Spinal cord (tissue), 10 donors: ENCODE results near the gene CENPS. TPM values are rescaled to one million over a fixed set of nuclear protein-coding genes. Genes with fewer than 3 reads are reported as not detected.
"Not testable (repeated sequence)": the region's sequence is repeated elsewhere in the genome, so short reads cannot be mapped to it uniquely, and the experiment has no call there.

ENCODE experiments used
- DNase-seq, 6 donors: peaks; one replicate each; pipeline versions ENCODE4 v3.0.0 to v3.0.0-alpha.2; 2013 to 2015; ENCODE audit warnings: low spot score in 6 of 6, low read depth in 4 of 6
- H3K27ac ChIP-seq: one replicate; pipeline ENCODE4 v1.5.1; 2013; ENCODE audit warnings: low read depth, low read length, control low read depth
- H3K27me3 ChIP-seq: one replicate; pipeline ENCODE4 v1.6.1; 2013; ENCODE audit warnings: low read length; ENCODE audit not compliant: control insufficient read depth, insufficient read depth
- H3K36me3 ChIP-seq: one replicate; pipeline ENCODE4 v1.6.1; 2013; ENCODE audit warnings: low read length; ENCODE audit not compliant: control insufficient read depth, insufficient read depth
- H3K4me1 ChIP-seq: one replicate; pipeline ENCODE4 v1.6.1; 2013; ENCODE audit warnings: low read length; ENCODE audit not compliant: control insufficient read depth, insufficient read depth
- H3K4me3 ChIP-seq: one replicate; pipeline ENCODE4 v1.5.1; 2013; ENCODE audit warnings: low read depth, low read length, control low read depth
- H3K9me3 ChIP-seq: one replicate; pipeline ENCODE4 v1.6.1; 2013; ENCODE audit warnings: low read length; ENCODE audit not compliant: control insufficient read depth, insufficient read depth
- WGBS: methylation state at CpG from one replicate; pipeline ENCODE4 v1.1.5; 2013; ENCODE audit warnings: missing lambda C conversion rate; ENCODE audit not compliant: insufficient coverage; 5-methylcytosine and 5-hydroxymethylcytosine counted together
- polyA plus RNA-seq, 2 donors: library from polyadenylated mRNA; unstranded; fragments of 120-200 nt; gene quantifications; one replicate each; pipeline ENCODE4 v1.2.1, GENCODE V29; 2013; ENCODE audit not compliant: insufficient read length in 2 of 2
- total RNA-seq, 2 donors: library from RNA; depleted of rRNA in 1 of 2; stranded (reverse); fragments of 120-200 nt in 1 of 2; fragments of >200 nt in 1 of 2; gene quantifications; one replicate each; pipeline versions ENCODE4 v1.2.3 to v1.2.4, GENCODE V29; 2013 to 2014
- donor health status: healthy.

The CENPS gene
- total and polyA plus RNA-seq, 4 donors = 7.6 to 20.6 (median 16.1) TPM

- 79% methylated on average over 9 of the region's 9 CpGs for WGBS
- no peak for DNase-seq
- no peak overlapping the region for H3K4me3 ChIP-seq
- H3K27ac ChIP-seq = no peak overlapping the region
- no peaks in the 10 kb centered on the region for H3K4me1 ChIP-seq
- peaks cover 31% of the 10 kb centered on the region for H3K36me3 ChIP-seq
- H3K27me3 ChIP-seq = no peaks in the 10 kb centered on the region
- no peaks in the 10 kb centered on the region for H3K9me3 ChIP-seq
Observed at GRCh38 chr1:10457875-10458274, 27.6 kb downstream of the CENPS start.

DNA sequence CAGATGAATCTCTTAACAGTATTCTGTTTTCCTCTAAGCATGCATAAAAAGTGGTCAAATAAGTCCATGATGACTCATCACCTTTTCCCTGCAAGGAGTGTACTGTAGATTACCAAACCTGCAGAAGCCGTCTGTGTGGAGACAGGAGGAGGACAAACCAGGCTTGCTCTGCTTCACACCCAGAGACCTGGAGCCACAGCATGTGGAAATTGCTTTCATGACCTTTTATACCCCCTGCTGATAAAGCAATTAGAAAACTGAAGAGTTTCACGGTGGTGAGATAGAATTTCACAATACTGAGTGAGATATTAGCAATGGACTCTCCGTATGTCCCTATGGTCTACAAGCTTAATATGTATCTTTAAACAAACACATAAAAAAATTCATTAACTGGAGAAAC, 29.0 kb downstream of the CENPS start:
- no peaks in the 10 kb centered on the region for H3K9me3 ChIP-seq
- no peak overlapping the region for H3K27ac ChIP-seq
- 63% methylated on average over 1 of the region's 3 CpGs for WGBS
- H3K27me3 ChIP-seq = no peaks in the 10 kb centered on the region
- H3K36me3 ChIP-seq = peaks cover 44% of the 10 kb centered on the region
- no peak overlapping the region for H3K4me3 ChIP-seq
- no peaks in the 10 kb centered on the region for H3K4me1 ChIP-seq
- DNase-seq = peak in 1 of 6 donors; percentile 59

- H3K4me3 ChIP-seq = no peak overlapping the region
- no peaks in the 10 kb centered on the region for H3K9me3 ChIP-seq
- DNase-seq = no peak
- peaks cover 10% of the 10 kb centered on the region for H3K4me1 ChIP-seq
- peaks cover 63% of the 10 kb centered on the region for H3K36me3 ChIP-seq
- no peak overlapping the region for H3K27ac ChIP-seq
- H3K27me3 ChIP-seq = no peaks in the 10 kb centered on the region
- WGBS = 93% methylated on average over 2 of the region's 2 CpGs
Observed at GRCh38 chr1:10467078-10467477, 36.8 kb downstream of the CENPS start.

- Histone ChIP-seq H3K9me3 (no peaks in the 10 kb centered on the region), H3K4me3 (no peak overlapping the region), H3K4me1 (peaks cover 16% of the 10 kb centered on the region), H3K27ac (no peak overlapping the region), H3K27me3 (no peaks in the 10 kb centered on the region), H3K36me3 (peaks cover 36% of the 10 kb centered on the region)
- DNase-seq = no peak
- no CpG with 5 or more reads among the region's 4 CpGs for WGBS
Observed at GRCh38 chr1:10470043-10470442, 39.8 kb downstream of the CENPS start.

DNA sequence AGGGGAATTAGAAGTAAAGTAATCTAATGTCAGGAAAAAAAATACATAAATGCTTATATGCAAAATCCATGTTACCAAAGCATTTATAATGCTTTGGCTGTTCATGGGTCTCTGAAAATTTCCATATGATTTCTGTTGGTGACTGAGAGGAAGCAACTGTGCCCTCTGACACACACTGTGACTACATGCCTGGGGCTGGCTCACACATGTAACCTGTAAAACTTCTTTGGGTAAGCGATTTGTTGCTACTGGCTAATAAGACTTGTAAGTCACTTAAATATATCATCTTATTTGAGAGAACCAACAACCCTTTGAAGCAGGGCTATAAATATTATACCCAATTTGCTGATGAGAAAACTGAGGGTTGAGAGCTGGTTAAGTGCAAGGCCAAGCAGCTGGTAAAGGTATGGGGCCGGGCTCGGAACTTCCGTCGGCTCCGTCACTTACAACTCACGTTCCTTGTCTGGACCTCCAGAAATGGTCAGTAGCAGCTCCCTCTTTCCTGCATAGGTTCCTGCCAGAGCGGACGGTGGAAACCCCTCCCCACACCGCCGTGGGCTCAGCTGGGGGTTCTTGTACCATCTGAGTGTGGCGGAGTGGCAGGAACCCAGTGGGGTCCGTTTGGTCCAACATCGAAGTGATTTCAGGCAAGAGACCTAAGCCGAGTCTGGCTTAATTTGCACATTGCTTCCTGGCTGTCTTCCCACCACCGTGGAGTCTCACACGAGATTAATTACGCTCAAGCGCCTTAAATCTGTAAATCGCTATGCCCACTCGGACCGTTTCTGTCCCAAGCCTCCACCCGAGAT, 41.4 kb downstream of the CENPS start:
- no peak for DNase-seq
- WGBS = 0% methylated on average over 19 of the region's 23 CpGs
- no peaks in the 10 kb centered on the region for H3K9me3 ChIP-seq
- peaks cover 28% of the 10 kb centered on the region for H3K4me1 ChIP-seq
- peaks cover 22% of the 10 kb centered on the region for H3K36me3 ChIP-seq
- H3K4me3 ChIP-seq = peak overlapping the region; percentile 95
- H3K27ac ChIP-seq = peak overlapping the region; percentile 57
- no peaks in the 10 kb centered on the region for H3K27me3 ChIP-seq

DNA sequence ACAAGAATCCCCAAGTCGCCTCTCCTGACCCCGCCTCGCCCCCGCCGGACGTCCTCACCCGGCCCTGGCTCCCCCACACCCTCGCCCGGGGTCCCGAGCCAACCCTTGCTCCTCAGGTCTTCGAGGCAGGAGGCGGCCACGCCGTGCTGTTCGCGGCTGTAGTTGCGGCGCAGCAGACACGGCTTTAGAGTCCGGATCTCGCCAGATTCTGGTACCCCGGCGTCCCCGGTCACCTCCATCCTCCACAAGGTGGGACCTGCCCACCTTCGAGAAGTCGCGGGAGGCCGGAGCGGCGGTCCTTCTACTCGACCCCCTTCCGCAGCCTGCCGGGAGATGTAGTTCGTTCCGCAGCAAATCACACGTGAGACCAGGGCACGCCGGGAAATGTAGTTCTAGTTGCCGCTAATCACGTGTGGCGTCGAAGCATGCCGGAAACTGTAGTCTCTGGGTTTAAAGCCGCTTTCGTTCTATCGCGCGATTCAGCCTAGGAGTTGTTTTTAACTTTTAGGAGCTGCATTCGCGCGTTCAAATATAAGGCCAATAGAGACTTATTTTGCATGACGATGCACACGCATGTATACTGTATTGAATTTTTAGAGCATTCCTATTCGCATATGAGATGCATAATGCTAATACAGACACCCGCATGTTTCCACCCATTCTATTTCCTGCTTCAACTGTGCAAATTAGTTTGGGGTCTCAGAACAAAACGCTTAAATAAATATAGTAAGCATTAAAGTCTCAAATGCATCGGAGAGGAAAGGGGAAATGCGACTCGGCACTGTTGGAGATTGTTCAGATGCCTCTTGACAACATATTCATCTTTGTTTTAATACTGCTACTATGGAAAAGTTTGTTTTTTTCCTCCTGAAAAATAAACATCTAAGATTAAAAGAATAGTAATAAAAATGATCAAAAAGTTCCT, 42.2 kb downstream of the CENPS start, which contains the start of gene DFFA:
DFFA (minus strand) TSS at position 310 of the 925 bp plus-strand sequence; CDS start at position 239, 71 bp downstream.
- 0% methylated on average over 49 of the region's 59 CpGs for WGBS
- Histone ChIP-seq H3K27ac (peak within 1 kb of the TSS; percentile 57), H3K36me3 (peaks cover 17% of the 10 kb centered on the region), H3K4me1 (peaks cover 29% of the 10 kb centered on the region), H3K27me3 (no peaks in the 10 kb centered on the region), H3K4me3 (peak within 1 kb of the TSS; percentile 95), H3K9me3 (no peaks in the 10 kb centered on the region)
- DNase-seq = peak; percentile 89 to 99 (median 93)

DNA sequence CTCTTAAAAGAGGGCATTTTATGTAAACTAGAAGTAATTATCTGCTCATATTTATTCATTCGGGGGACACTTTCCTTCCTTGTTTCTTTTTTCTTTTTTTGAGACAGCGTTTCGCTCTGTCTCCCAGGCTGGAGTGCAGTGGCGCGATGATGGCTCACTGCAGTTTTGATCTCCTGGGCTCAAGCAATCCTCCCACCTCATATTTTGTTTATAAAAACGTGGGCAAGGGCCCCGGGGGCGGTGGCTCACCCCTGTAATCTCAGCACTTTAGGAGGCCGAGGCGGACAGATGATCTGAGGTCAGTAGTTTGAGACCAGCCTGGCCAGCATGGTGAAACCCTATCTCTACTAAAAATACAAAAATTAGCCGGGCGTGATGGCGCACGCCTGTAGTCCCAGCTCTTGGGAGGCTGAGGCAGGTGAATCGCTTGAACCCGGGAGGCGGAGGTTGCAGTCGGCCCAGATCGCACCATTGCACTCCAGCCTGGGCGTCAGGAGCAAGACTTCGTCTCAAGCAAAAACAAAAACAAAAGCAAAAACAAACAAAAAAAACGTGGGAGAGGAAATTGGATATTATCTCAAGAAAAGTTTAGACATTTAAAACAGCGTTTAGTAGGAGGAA, 43.0 kb downstream of the CENPS start:
- H3K4me3 ChIP-seq = no peak overlapping the region
- peaks cover 29% of the 10 kb centered on the region for H3K4me1 ChIP-seq
- H3K27ac ChIP-seq = no peak overlapping the region

GRCh38 chr1:10474309-10474612, 44.0 kb downstream of the CENPS start:
- not testable (repeated sequence) for H3K27ac ChIP-seq, H3K27me3 ChIP-seq, H3K9me3 ChIP-seq, DNase-seq, H3K36me3 ChIP-seq
- 85% methylated on average over 7 of the region's 10 CpGs for WGBS
- Histone ChIP-seq H3K4me1 (peaks cover 29% of the 10 kb centered on the region), H3K4me3 (peak overlapping the region; percentile 74)

More for the DNA sequence above, 43.0 kb downstream of the CENPS start:
- no peaks in the 10 kb centered on the region for H3K9me3 ChIP-seq
- H3K27me3 ChIP-seq = no peaks in the 10 kb centered on the region
- 90% methylated on average over 17 of the region's 23 CpGs for WGBS
- H3K36me3 ChIP-seq = peaks cover 11% of the 10 kb centered on the region
- DNase-seq = no peak
